Fibroblast of the conjunctiva (primary cell): ENCODE data around the gene TOM1L2.
"Not testable (repeated sequence)": the region's sequence is repeated elsewhere in the genome, so short reads cannot be mapped to it uniquely, and the experiment has no call there.

ENCODE experiments used
- DNase-seq: peaks from one replicate; pipeline ENCODE4 v3.0.0-alpha.2; 2010; ENCODE audit warnings: low read depth

Gene TOM1L2

DNA sequence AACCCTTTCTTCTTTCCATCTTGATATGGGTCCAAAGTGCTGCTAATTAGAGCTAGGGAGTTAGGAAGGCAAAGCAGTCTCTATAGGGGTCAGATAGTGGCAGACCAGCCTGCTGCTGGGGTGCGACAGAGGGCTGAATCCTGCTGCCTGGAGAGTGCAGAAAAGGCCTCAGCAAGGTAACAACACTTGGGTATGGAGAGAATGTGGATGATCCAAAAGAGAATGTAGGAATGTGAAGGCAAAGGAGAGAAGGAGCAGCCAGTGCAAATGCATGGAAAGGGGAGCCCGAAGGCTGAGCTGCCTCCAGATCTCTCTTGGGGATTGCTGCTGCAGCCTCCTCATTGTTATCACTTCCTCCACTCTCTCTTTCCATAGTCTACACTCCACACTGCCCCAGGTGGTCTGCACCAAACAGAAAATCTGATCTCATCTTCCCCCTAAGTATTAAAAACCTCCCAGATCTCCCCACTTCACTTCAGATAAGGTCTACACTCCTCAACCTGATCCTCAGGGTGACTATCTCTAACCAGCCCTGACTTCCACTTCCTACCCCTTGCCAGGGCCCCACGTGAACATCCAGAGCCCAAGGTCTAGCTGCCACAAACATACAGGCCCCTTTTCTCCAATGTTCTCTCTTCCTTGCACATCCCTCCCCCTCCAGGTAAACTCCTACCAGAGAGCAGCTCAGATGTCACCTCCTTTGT lies 28.8 kb downstream of the TOM1L2 start:
- DNase-seq: no peak

GRCh38 chr17:17942846-17943245 lies 29.4 kb downstream of the TOM1L2 start:
- no peak for DNase-seq

- no peak for DNase-seq
These were observed 31.2 kb downstream of the TOM1L2 start for GRCh38 chr17:17941015-17941414.

- no peak for DNase-seq
These were observed 31.7 kb downstream of the TOM1L2 start for GRCh38 chr17:17940441-17940911.

DNA sequence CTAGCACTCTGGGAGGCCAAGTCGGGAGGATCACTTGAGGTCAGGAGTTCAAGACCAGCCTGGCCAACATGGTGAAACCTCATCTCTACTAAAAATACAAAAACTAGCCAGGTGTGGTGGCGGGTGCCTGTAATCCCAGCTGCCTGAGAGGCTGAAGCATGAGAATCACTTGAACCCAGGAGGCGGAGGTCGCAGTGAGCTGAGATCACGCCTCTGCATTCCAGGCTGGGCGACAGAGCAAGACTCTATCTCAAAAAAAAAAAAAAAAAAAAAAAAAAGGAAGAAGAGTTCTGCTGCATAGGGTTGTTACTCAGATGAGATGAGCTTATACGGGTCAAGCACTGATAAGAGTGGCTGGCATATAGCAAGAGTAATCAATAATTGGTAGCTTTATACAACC lies 32.3 kb downstream of the TOM1L2 start:
- DNase-seq: not testable (repeated sequence)

DNA sequence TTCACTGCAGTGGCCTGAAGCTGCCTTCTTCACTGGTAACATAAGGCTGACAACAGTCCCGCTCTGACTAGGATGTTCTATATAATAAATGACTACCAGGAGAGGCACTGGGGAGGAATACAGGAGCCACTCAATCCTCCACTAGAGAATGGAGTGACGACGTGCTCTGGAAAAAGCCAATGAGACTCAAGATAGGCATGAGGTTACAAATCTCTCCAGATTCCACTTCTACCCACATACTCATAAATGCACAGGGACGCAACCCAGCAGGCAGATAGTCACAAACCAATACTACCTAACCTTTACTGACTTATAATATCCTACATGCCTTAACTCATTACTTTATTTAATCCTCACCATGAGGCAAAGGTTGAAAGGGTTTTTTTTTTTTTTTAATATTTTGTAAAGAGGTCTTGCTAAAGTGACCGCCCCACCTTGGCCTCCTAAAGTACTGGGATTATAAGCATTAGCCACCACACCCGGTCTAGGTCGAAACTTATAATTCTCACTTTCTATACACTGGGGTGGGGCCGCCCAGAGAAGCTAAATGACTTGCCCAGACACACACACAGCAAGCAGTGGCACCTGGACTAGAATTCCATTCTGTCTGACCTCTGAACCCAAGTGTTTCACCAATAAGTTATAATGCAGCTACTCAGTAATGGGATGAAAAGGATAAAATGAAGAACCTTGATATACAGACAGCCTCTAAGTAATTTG lies 33.7 kb downstream of the TOM1L2 start:
- no peak for DNase-seq

DNA sequence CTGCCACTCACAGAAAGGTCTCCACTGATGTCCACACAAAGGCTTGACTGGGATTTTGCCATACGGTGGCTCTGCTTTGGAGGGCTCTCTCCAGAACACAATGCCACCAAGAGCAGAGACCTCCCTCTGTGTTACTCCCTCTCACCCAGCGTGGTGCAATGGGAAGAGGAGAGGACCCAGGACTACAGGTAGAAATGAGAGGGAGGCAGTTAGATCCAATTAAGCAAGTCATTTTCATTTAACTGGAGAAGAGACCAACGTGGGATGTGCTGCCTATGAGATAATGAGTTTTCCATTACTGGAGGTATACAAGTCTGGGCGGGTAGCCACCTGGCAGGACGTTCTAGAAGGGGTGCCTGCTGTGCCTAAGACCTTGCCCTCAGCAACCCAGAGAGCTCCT lies 34.2 kb downstream of the TOM1L2 start:
- no peak for DNase-seq

DNA sequence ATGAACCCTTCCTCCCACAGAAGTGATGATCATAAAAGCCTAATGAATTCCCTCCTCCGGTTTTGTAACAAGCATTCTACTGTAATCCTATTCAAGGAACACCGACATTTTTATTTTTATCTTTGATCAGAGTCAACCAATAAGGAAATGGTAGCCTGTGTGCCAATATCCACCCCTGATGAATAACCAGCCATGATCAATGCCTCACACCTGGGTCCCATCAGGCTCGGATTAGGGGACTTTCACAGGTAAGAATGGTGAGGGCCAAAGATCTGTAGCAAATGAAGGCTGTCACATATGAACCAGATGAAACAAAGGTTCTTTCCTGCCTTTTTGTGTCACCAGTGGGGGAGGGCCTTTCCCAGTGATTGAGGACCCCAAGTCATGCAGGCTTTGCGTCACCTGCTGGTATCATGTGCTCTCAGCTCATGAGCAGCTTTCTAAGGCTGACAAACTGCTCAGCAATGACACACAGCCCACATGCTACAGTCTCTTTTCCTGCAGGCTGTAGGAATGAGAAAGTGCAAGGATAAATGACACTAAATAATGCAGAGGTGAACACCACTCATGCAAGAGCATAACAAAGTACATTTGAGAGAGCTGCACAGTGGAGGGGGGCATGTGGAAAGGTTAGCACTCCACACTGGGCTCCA lies 34.9 kb downstream of the TOM1L2 start:
- DNase-seq: no peak

DNA sequence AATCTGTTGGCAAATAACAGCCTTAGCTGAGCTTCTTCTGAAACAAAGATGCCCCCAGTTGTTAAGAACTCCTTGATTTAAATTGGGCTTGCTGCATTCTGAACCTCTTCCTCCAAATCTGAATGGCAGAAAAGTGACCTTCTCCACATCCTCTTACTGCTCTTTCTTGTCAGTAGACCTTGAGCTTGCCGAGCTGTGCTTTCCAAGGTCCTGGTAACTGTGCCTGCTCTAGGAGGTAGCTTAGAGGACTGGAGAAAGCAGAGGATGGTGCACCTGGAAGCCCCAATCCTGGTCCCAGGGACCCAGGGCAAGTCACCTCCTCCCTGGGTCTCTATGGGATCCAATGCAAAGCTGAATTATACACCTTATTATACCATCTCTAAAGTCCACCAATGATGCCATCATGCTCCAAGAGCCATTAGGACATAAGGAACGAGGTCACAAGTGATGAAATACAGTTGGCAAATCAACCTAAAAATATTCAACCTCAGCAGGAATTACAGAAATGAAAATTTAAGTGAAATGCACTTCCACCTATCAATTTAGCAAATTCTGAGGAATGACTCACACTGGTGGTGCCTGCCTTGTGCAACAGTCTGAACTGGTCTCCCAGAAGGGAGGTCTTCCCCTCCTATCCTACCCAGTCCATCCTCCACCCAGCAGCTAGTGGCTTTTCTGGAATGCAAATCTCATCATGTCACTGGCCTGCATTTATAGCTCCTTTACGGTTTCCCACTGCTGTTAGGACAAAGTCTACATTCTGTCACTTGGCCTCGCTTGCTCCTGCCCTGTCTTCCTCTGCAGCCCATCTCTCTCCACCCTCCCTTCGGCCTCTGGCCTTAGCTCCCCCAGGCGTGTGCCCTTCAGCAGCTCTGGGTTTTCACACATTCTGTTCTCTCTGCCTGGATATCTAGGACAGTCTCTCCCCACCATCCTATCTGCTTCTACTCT lies 36.6 kb downstream of the TOM1L2 start:
- peak; percentile 78 for DNase-seq

- no peak for DNase-seq
These were observed 37.4 kb downstream of the TOM1L2 start for GRCh38 chr17:17934806-17935205.

DNA sequence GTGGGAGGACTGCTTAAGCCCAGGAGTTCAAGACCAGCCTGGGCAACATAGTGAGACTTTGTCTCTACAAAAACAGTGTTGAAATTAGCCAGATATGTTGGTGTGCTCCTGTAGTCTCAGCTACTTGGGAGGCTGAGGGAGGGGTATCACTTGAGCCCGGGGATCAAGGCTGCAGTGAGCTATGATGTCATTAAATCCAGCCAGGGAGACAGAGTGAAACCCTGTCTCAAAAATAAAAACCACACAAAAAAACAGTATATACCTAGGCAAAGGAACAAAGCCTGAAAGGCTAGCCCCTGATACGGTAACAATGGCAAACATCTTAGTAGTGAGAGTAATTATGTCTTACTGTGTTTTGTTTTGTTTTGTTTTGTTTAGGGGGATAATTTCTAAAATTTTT lies 38.0 kb downstream of the TOM1L2 start:
- no peak for DNase-seq

DNA sequence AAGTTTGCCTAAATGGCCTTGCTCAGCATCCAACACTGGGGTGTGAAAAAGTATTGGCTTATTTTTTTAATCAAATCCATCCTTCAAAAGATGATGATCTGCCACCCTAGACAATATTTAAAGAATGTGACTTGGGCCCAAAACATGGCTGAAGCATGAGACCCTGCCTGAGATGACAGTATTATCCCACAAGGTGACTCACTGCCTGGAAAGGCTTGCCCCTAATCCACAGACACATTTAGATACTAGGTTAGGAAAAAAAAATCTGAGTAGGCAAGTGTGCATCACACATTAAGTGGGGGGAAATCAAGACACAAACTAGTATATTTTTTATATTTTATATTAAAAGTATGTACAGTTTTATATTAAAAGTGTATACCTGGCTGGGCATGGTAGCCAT lies 38.4 kb downstream of the TOM1L2 start:
- no peak for DNase-seq

GRCh38 chr17:17931159-17931558 lies 41.0 kb downstream of the TOM1L2 start:
- DNase-seq: no peak

- no peak for DNase-seq
These were observed 41.5 kb downstream of the TOM1L2 start for GRCh38 chr17:17930674-17931073.

GRCh38 chr17:17929655-17930380 lies 42.4 kb downstream of the TOM1L2 start:
- no peak for DNase-seq

DNA sequence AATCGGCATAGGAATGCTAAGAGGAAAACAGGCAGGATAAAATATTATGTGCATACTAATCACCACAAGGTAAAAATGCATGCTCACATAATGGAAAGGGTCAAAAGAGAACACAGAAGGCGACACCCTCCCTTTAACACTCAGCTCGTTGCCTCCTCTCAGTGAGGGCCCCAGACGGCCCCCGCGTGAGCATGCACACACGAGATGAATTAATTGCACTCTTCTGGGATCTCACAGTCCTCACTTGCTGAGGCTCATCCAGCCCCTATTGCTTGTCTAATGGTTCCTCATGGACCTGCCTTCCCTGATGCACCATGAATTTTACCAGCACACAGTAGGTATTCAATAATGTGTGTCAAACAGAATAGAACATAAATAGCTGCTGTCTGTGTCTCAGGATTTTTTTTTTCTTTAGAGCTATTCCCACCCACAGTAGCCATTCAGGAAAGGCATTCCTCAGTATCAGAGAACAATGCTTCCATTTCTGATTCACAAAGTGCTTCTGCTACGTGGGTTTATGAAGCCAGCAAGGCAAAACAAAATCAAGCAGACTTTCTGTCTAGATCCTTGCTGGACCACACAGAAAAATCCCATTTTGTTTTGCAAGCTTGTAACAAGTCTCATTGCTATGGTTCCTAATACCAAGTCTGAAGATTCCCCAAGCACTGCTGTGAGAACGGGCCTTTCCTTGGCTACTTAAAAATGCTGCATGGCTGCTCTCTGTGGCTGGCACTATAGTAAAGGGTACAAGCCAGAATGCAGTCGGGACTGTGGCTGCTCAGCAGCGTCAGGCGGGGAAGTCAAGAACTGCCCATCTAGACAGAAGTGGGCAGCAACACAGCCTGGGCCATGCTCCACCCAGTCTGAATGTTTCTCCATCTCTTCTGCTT lies 43.6 kb downstream of the TOM1L2 start:
- DNase-seq: no peak

GRCh38 chr17:17926840-17927449 lies 45.3 kb downstream of the TOM1L2 start:
- no peak for DNase-seq

DNA sequence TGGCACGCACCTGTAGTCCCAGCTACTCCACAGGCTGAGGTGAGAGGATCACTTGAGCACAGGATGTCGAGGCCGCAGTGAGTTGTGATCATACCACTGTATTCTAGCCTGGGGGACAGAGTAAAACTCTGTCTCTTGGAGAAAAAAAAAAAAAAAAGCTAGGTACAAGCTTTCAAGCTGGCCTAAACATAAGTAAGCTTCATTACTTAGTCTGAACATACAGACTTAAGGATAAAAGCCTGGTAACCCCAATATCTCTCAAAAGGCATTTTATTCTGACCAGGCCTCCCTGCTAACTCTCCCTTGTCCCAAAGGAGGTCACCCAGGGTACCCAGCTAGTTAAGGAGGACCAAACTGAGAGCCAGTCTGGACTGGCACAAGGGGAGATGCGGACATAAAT lies 46.2 kb downstream of the TOM1L2 start:
- DNase-seq: no peak

GRCh38 chr17:17924857-17925250 lies 47.3 kb downstream of the TOM1L2 start:
- DNase-seq: no peak
